Measurements from ENCODE around the gene NPPC. TPM values are rescaled to one million over a fixed set of nuclear protein-coding genes. Genes with fewer than 3 reads are reported as not detected.

NPPC gene
- total RNA-seq, 1 donor from 2014 or later, result 10.7 TPM

- peak; percentile 50 for DNase-seq
Observed at GRCh38 chr2:231935207-231935524, 9.0 kb upstream of the NPPC start.

GRCh38 chr2:231934441-231935206, 8.4 kb upstream of the NPPC start:
- DNase-seq, result no peak

GRCh38 chr2:231933916-231934401, 7.8 kb upstream of the NPPC start:
- DNase-seq, result peak; percentile 91

DNA sequence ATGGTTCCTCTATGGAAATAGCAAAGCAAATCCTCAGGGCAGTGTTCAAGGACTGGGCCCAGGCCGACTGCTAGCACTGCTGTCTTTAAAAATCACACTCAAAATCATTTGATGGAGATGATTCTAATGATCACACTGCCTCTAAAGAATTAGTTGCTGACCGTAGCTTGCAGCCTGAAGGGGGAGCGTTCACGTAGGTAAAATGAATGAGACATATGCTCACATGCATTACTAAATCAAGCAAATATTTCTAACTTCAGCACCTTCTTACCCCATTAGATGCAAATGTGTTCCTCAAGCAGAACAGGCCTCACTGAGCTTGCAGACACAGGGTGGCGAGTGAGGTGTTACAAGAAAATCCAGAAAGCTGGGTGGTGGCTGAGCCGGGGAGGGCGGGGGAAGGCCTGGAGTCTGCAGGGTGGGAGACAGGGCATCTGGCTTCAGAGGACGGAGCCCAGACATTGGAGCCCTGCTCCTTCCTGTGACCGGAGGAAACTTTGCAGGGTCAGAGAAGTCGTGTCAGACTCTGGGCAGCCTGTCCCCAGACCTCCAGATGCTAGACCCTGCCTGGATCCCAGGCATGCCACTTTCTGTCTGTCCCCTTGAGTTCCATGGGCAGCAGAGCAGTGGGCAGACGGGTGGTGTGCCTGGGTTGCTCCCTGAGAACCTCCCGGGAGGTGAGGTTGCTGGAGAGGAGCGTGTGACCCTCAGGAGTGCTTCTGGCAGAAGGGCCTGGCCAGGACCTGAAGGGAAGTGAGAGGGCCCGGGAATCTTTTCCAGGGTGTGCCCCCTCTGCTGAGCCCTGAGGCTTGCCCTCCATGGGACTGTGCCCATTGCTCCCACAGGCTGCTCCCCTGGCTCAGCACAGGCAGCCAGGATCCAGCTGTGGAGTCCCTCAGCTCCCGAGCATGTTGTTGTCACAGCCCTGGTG, 7.1 kb upstream of the NPPC start:
- no peak for DNase-seq

- no peak for DNase-seq
Observed at GRCh38 chr2:231932711-231932970, 6.4 kb upstream of the NPPC start.

DNA sequence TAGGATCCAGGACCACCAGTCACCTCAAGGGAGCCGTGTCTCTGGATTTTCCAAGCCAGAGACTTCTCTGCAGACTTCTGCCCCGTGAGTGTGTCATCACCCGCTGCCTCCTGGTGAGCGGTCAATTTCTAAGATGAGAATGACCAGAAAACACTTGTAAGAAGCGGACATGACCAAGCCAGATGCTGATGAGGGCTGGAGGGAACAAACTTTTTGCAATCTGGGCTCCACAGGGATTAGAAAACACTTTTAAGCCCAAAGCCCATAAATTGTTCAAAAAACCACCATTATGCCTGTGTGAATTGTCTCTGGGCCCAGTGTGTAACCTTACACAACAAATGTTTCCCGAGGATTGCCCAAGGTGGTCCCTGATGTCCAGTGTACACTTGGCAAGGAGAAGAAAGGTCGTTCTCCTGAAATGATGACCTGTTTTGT, 5.3 kb upstream of the NPPC start:
- peak; percentile 72 for DNase-seq

- peak; percentile 88 for DNase-seq
Observed at GRCh38 chr2:231930593-231931281, 4.5 kb upstream of the NPPC start.

DNA sequence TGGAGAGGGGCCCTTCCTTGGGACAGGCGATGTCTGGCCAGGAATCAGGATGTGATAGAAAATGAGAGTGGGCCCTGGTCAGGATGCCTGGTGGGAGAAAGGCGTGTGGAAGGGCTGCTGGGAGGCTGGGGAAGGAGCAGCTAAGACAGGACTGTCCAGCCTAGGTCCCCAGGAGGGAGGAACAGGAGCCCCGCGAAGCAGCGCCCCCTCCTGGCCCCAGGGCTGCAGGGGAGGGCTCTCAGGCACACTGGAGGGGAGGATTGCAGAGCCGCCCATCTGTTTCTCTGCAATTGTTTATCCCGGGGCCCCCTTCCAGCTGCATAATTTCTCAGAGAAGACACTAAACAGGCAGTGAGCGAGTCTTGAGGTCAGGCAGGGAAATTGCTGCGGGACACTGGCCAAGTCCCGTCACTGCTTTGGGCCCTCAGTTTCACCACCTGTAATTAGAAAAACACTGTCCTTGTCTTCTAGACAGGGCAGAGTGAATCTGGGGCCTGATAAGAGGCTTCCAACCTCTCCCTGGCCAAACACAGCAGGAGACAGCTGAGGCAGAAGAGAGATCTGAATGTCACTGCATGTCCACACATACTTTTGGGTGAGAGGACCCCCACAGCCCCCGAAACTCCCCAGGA, 3.9 kb upstream of the NPPC start:
- DNase-seq, result peak; percentile 91

- DNase-seq, result no peak
Observed at GRCh38 chr2:231928901-231929725, 2.9 kb upstream of the NPPC start.

GRCh38 chr2:231928481-231928880, 2.3 kb upstream of the NPPC start:
- no peak for DNase-seq

DNA sequence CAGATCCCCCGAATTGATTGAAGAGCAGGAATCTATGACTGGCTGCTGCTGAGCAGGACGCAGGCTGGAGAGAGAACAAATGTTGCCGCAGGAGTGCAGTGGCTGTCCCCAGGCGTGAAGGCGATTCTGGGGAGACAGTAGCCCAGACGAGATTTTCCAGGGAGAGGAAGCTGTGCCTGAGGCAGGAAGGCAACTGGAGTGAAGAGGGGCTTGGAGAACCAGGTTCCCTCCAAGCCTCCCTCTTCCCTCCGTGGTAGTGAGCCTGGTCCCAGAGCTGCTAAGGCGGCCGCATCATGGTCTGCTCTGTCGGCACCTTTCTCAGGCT, 1.3 kb upstream of the NPPC start:
- no peak for DNase-seq

GRCh38 chr2:231926761-231927565, 767 bp upstream of the NPPC start:
- peak; percentile 66 for DNase-seq

- DNase-seq, result peak; percentile 93
Observed at GRCh38 chr2:231925303-231926179, 655 bp downstream of the NPPC start.

- DNase-seq, result no peak
Observed at GRCh38 chr2:231924889-231925275, 1.3 kb downstream of the NPPC start.

DNA sequence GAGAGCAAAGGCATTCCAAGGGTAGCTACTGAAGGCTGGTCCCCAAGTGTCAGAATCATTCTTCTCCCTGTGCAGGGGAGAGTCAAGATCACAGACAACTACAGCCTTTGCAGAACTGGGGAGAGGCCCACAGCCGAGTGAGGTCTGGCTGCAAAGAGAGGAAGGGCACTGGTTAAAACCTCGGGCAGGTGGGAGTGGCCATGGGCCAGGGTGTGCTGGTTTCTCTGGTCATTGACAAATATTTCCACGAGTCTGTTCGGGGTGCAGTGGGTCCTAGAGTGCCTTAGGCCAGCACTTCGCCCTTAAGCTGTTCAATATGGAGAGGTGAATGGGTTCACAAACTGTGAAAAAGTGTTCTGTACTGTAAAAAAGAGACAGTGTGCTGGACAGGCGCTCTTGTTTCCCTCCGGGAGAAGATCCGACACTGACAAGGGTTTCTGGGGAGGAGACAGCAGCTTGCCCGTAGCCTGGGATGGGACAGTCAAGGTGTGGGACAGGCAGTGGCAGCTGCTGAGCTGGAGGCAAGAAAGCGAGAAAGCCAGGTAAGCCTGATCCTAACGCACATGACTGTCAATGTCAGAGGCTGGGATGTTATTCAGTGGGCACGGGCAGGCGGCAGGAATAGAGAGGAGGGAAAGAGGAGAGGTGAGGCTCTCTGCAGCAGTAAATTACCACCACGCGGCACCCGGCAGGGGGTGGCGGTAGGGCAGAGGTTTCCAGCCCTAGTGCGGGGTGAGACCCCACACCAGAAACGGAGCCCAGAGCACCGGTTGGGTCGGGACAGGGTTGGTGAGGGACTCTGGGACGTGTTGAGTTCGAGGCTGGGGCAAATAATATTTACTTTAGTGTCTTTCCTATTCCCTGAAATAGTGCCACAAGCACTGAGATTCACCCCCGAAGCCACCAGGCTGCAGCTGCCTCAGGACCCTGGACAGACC, 2.0 kb downstream of the NPPC start:
- DNase-seq, result no peak

DNA sequence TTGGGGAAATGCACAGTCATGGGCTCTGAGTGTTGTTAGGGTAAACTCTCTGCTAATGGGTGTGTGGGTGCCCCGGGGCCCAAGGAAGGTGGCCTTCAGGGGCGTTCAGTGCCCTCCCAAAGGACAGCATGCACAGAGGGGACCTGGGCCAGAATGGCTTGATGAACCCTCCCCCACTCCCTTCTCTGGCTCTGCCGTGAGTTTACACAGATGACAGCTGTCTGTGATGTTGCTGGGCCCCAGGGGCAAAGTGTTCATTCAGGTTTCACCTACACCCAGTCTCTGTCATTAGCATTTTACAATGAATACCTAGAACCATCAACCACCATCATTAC, 3.2 kb downstream of the NPPC start:
- no peak for DNase-seq

GRCh38 chr2:231922311-231923009, 3.7 kb downstream of the NPPC start:
- no peak for DNase-seq

DNA sequence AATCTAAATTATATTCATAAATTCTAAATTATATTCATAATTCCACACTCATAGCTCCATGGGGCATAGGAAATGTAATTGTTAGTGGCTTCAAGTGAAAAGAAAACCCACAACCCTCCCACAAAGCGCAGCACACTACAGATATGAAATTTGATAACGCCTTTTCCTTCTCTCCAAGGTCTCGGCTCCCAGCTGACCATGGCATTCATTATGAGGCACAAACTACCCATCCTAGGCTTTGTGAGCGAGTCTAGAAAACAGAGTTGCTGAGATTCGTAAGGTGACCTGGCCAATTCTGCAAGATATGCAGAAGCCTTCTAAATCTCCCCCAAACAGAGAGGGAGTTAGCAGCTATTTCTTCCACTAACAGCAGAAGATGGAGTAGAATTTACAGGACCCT, 5.4 kb downstream of the NPPC start:
- no peak for DNase-seq

Data from tongue (tissue), 2 donors.